Epithelial cell of esophagus (primary cell): ENCODE measurements around the gene PGAM5.

Experiments used
- DNase-seq: peaks from one replicate; pipeline ENCODE4 v3.0.0; 2010; ENCODE audit warnings: low read depth
- H3K4me3 ChIP-seq: 2 replicates; pipeline ENCODE4 v1.5.1; 2011; ENCODE audit warnings: mild to moderate bottlenecking, low read length, control low read depth
- TF ChIP-seq, protein P1 (sequence below): IDR thresholded peaks from 2 replicates; pipeline ENCODE4 v1.5.1; 2011; ENCODE audit warnings: low read depth, mild to moderate bottlenecking, low read length, control low read depth, inconsistent platforms; ENCODE audit not compliant: insufficient read depth; ENCODE audit errors: missing control alignments

PGAM5 gene

DNA sequence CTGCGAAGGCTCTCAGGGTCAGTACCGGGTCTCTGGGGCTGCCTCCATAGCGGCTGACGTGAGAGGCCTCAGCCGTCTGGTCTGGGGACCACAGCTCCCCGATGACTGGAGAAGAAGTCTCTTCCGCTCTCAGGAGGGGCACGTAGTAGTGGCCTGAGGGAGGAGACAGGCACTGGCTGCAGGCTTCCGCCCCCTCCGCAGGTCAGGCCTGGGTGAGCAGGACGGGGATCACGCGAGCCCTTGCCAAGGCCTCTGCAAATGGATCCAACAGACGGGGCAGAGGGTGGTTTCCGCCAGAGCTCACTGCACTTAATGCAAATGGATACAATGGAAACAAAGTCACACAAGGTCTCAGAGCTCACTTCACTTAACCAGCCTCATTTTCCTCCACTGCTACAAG lies 26.3 kb downstream of the PGAM5 start:
- no peak overlapping the region for H3K4me3 ChIP-seq
- DNase-seq, result no peak
- TF ChIP-seq, protein P1, sequence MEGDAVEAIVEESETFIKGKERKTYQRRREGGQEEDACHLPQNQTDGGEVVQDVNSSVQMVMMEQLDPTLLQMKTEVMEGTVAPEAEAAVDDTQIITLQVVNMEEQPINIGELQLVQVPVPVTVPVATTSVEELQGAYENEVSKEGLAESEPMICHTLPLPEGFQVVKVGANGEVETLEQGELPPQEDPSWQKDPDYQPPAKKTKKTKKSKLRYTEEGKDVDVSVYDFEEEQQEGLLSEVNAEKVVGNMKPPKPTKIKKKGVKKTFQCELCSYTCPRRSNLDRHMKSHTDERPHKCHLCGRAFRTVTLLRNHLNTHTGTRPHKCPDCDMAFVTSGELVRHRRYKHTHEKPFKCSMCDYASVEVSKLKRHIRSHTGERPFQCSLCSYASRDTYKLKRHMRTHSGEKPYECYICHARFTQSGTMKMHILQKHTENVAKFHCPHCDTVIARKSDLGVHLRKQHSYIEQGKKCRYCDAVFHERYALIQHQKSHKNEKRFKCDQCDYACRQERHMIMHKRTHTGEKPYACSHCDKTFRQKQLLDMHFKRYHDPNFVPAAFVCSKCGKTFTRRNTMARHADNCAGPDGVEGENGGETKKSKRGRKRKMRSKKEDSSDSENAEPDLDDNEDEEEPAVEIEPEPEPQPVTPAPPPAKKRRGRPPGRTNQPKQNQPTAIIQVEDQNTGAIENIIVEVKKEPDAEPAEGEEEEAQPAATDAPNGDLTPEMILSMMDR, result no peak

DNA sequence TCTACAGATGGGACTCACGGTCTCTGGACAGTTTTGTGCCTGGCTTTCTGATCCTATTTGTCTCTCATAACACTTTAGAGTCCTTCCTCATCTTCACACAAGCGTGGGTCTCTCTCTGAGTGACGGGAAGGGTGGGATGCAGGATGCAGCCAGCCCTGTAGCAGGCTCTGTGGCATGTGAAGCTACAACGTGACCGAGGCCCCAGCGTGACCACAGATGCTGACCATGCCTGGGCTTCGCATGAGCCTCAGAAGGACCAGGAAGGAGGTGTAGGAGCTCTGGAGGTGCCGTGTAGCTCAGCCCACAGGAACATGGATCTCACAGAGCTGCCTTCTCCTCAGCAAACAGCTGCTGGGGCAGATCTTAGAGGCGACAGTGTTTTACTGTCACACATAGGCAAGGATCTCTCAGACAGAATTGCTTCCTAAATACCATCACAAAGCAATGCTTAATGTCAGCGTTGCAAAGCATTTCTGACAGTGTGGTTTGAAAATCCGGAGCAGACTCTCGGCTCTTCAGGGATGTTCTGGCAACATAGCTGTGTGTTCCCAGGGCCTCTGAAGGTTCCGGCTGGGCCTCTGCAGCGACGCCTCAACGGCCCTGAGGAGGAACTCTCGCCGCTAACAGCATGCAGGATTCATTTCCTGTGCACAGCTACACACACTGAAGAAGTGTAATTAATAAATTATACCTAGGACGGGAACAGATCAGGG lies 29.1 kb downstream of the PGAM5 start:
- DNase-seq, result no peak
- TF ChIP-seq, protein P1, result no peak
- no peak overlapping the region for H3K4me3 ChIP-seq

DNA sequence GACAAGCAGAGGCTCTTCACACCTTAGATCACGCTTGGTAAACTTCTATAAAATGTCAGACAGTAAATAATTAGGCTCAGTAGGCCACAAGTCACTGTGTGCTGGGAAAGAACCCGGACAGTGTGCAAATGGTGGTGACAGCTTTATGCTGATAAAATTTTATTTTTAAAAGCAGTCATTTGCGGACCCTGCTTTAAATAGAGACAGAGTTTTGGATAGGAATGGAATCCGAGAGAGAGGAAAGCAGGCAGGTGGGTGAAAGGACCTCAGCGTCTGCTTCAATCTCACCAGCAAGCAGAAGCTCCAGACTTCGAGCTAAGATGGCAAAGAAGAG lies 29.6 kb downstream of the PGAM5 start:
- TF ChIP-seq, protein P1, result no peak
- H3K4me3 ChIP-seq, result no peak overlapping the region
- DNase-seq, result no peak

DNA sequence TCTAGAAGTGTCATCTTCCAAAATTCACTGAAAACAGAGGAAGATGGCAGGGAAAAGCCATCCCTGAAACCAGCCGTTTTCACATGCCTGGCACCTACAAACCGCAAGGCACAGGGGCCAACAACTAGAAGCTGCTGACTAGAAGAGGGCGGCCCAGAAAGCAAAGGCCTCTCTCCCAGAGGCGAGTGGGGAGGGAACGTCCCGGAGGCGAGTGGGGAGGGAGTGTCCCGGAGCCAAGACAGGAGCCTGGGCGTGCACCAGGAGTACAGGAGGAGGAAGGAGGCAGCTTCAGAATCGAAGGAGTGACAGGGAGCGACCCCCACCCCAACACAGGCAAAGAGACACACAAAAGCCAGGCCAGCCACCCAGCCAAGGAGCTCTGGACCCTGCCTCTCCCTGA lies 30.0 kb downstream of the PGAM5 start:
- DNase-seq, result no peak
- TF ChIP-seq, protein P1, result no peak
- no peak overlapping the region for H3K4me3 ChIP-seq

DNA sequence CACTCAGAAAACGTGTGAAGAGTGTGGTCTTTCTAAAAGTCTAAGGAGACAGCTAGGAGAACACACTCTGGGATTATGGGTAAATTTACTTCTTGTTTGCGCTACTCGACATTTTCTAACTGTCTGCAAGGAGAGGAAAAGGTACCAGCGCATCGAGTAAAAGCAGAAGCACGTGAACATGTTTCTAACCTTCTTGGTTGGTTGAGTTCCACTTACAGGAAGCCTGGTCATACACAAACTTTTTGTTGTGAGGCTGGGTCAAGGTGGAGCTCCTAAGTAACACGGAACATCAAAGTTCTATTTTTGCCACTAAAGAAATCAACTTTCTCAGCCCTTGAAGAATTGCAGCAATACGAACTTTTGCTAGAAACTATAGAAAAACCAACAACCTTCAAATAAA lies 31.0 kb downstream of the PGAM5 start:
- TF ChIP-seq, protein P1, result no peak
- no peak overlapping the region for H3K4me3 ChIP-seq
- no peak for DNase-seq

DNA sequence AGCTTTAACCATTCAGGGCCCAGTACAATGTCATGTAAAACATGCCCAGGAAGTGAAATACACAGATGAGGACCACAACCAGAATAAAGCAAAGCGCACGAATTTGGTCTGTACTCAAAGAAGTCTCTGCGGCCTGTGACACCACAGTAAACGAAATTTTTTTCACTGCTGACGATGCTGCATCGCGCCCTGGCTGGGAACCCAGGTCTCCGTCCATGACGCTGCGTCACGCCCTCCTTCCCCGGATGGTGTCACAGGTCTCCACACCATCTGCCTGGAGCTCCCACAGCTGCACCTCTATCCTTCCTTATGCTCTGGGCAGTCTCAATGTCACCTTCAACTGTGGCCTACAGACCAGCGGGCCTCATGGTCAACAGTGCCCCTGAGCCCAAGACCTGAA lies 33.2 kb downstream of the PGAM5 start:
- no peak overlapping the region for H3K4me3 ChIP-seq
- TF ChIP-seq, protein P1, result no peak
- DNase-seq, result no peak

DNA sequence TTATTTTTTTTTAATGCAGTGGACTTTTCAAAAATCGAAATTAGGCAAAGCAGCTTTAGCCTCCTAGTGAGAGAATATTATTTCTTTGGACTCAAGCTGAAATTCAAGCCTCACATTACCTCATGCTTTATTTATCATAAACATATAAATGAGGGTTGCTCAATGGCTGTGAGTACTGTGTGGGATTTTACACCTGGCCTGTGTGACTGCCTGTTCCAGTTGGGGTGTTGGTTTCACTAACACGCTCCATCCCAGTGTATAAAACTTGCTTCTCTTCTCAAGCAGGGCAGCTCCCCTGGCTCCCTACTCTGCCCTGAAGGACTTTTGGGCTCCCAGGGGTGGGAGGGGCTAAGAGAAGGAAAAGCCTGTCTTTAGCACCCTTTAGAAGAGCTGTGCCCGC lies 36.0 kb downstream of the PGAM5 start:
- no peak overlapping the region for H3K4me3 ChIP-seq
- TF ChIP-seq, protein P1, result no peak
- peak; percentile 34 for DNase-seq
